Vagina (tissue), 2 donors: Measurements from ENCODE around the gene PRPF40B. TPM values are rescaled to one million over a fixed set of nuclear protein-coding genes. Genes with fewer than 3 reads are reported as not detected.

ENCODE experiments used
- DNase-seq, 2 donors: peaks; one replicate each; pipeline ENCODE4 v3.0.0-alpha.2; 2017; ENCODE audit errors: extremely low spot score in 2 of 2
- H3K27ac ChIP-seq: fragments of 200-600 bp; sonication (generic); one replicate; pipeline ENCODE4 v1.5.1; 2019
- H3K27me3 ChIP-seq: fragments of 200-600 bp; sonication (generic); one replicate; pipeline ENCODE4 v1.5.1; 2019
- H3K36me3 ChIP-seq, 2 donors: fragments of 200-600 bp; sonication (generic); one replicate each; pipeline ENCODE4 v1.5.1; 2017 to 2019
- H3K4me1 ChIP-seq: fragments of 200-600 bp; sonication (generic); one replicate; pipeline ENCODE4 v1.5.1; 2019
- H3K4me3 ChIP-seq, 2 donors: fragments of 200-600 bp; sonication (generic); 1 replicate in 1 of 2; 2 replicates in 1 of 2; pipeline ENCODE4 v1.5.1; 2016 to 2019
- H3K9me3 ChIP-seq: fragments of 200-600 bp; sonication (generic); one replicate; pipeline ENCODE4 v1.5.1; 2019
- POLR2A ChIP-seq, 2 donors: fragments of 450-650 bp; IDR thresholded peaks; one replicate each; pipeline ENCODE4 v1.6.1; 2017; ENCODE audit warnings: antibody characterized with exemption in 2 of 2, mild to moderate bottlenecking in 2 of 2, moderate library complexity in 2 of 2
- POLR2AphosphoS5 ChIP-seq, 2 donors: sonication (generic); formaldehyde crosslinking; IDR thresholded peaks; one replicate each; pipeline ENCODE4 v1.9.0; 2017; ENCODE audit warnings: antibody characterized with exemption in 2 of 2, mild to moderate bottlenecking in 2 of 2, low read depth in 1 of 2; ENCODE audit not compliant: insufficient read depth in 1 of 2
- intact Hi-C: fragments of 100-400 bp; cut with DNase I; formaldehyde crosslinking; loops from one replicate; pipeline ENCODE4 v1.15.1; 2023
- total RNA-seq: library from RNA; depleted of rRNA; stranded (reverse); fragments of >200 nt; gene quantifications from one replicate; pipeline ENCODE4 v1.2.3, GENCODE V29; 2016
- TF ChIP-seq, protein P1 (sequence below), 3 experiments: fragments of 450-650 bp in 2 of 3; fragments of 200-600 bp in 1 of 3; sonication (generic) in 1 of 3; IDR thresholded peaks; one replicate each; pipeline ENCODE4 v1.5.1; 2017 to 2019; ENCODE audit warnings: antibody characterized with exemption in 3 of 3, mild to moderate bottlenecking in 2 of 3, moderate library complexity in 2 of 3

The PRPF40B gene
- total RNA-seq, 1 donor from 2014 or later, result 22.1 TPM

GRCh38 chr12:49587174-49587908 is 36.0 kb upstream of the PRPF40B start:
- DNase-seq, result no peak
- no peak for TF ChIP-seq POLR2A (IDR thresholded peaks at IDR 0.05)
- TF ChIP-seq, protein P1, sequence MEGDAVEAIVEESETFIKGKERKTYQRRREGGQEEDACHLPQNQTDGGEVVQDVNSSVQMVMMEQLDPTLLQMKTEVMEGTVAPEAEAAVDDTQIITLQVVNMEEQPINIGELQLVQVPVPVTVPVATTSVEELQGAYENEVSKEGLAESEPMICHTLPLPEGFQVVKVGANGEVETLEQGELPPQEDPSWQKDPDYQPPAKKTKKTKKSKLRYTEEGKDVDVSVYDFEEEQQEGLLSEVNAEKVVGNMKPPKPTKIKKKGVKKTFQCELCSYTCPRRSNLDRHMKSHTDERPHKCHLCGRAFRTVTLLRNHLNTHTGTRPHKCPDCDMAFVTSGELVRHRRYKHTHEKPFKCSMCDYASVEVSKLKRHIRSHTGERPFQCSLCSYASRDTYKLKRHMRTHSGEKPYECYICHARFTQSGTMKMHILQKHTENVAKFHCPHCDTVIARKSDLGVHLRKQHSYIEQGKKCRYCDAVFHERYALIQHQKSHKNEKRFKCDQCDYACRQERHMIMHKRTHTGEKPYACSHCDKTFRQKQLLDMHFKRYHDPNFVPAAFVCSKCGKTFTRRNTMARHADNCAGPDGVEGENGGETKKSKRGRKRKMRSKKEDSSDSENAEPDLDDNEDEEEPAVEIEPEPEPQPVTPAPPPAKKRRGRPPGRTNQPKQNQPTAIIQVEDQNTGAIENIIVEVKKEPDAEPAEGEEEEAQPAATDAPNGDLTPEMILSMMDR (IDR thresholded peaks at IDR 0.05), result no peak
- intact Hi-C loops, result no loop called here

GRCh38 chr12:49588281-49588680 is 35.1 kb upstream of the PRPF40B start:
- H3K36me3 ChIP-seq, result no peaks in the 10 kb centered on the region
- H3K27ac ChIP-seq, result no peak overlapping the region
- H3K4me3 ChIP-seq, result no peak overlapping the region
- H3K27me3 ChIP-seq, result no peaks in the 10 kb centered on the region
- intact Hi-C loops, result no loop called here
- no peak for TF ChIP-seq POLR2AphosphoS5 (IDR thresholded peaks at IDR 0.05; ENCODE audit: insufficient read depth in 1 of 2, low read depth in 1 of 2)
- no peak for TF ChIP-seq POLR2A (IDR thresholded peaks at IDR 0.05)
- TF ChIP-seq, protein P1 (IDR thresholded peaks at IDR 0.05), result no peak
- H3K4me1 ChIP-seq, result peaks cover 15% of the 10 kb centered on the region
- no peak for DNase-seq
- H3K9me3 ChIP-seq, result no peaks in the 10 kb centered on the region

More at GRCh38 chr12:49587174-49587908, 36.0 kb upstream of the PRPF40B start:
- Histone ChIP-seq H3K27ac (no peak overlapping the region), H3K4me1 (peaks cover 24% of the 10 kb centered on the region), H3K36me3 (no peaks in the 10 kb centered on the region), H3K4me3 (no peak overlapping the region), H3K9me3 (no peaks in the 10 kb centered on the region), H3K27me3 (no peaks in the 10 kb centered on the region)

- H3K9me3 ChIP-seq, result no peaks in the 10 kb centered on the region
- no peak for DNase-seq
- H3K36me3 ChIP-seq, result no peaks in the 10 kb centered on the region
- H3K4me1 ChIP-seq, result peaks cover 9% of the 10 kb centered on the region
- H3K27ac ChIP-seq, result no peak overlapping the region
- H3K4me3 ChIP-seq, result no peak overlapping the region
- no peaks in the 10 kb centered on the region for H3K27me3 ChIP-seq
- intact Hi-C loops, result no loop called here
- TF ChIP-seq POLR2A (IDR thresholded peaks at IDR 0.05) (no peak), POLR2AphosphoS5 (IDR thresholded peaks at IDR 0.05; ENCODE audit: insufficient read depth in 1 of 2, low read depth in 1 of 2) (no peak)
- TF ChIP-seq, protein P1 (IDR thresholded peaks at IDR 0.05), result no peak
These were observed 34.4 kb upstream of the PRPF40B start for GRCh38 chr12:49588721-49589516.

DNA sequence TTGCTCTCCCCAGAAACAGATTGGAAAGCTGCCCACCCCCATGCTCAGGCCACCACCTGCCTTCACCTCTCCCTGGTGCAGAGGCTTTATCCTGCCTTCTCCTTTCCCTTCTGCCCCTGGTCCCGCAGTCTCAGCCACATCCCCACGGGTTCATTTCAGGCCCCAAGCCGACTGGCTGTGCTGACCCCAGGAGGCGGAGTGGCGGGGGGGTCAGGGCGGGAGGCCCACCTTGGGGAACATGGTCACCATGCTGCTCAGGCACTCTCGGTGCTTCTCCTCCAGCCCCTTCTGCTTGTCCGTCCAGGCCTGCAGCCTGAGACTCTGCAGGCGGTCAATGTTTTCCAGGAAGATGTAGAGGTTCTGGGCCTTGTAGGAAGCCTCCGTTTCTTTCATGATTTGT is 24.8 kb upstream of the PRPF40B start:
- DNase-seq, result no peak
- no peaks in the 10 kb centered on the region for H3K9me3 ChIP-seq
- no peak overlapping the region for H3K4me3 ChIP-seq
- no peaks in the 10 kb centered on the region for H3K36me3 ChIP-seq
- TF ChIP-seq POLR2AphosphoS5 (IDR thresholded peaks at IDR 0.05; ENCODE audit: insufficient read depth in 1 of 2, low read depth in 1 of 2), result no peak
- TF ChIP-seq POLR2A (IDR thresholded peaks at IDR 0.05), result no peak
- TF ChIP-seq, protein P1 (IDR thresholded peaks at IDR 0.05), result no peak
- intact Hi-C loops, result no loop called here
- no peak overlapping the region for H3K27ac ChIP-seq
- no peaks in the 10 kb centered on the region for H3K4me1 ChIP-seq
- H3K27me3 ChIP-seq, result no peaks in the 10 kb centered on the region

DNA sequence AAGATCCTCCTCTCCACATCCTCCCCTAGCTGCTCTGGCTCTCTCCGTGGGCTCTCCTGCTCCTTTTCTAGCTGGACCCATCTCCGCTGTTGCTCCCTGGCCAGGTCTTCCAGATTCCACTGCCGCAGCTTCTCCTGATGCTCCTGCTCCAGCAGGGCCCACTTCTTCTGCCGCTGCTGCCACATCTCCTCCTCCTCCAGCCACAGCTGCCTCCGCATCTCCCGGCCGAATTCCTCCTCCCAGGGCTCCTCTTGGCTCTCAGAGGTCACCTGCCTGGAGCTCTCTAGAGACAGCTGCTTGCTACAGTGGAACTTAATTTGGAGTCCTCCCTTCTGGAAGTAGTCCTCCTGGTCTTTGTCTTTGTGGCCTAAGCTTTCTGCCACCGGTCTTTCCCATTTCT is 23.4 kb upstream of the PRPF40B start:
- no peak for DNase-seq
- H3K27ac ChIP-seq, result no peak overlapping the region
- intact Hi-C loops, result no loop called here
- H3K27me3 ChIP-seq, result no peaks in the 10 kb centered on the region
- no peak overlapping the region for H3K4me3 ChIP-seq
- TF ChIP-seq, protein P1 (IDR thresholded peaks at IDR 0.05), result no peak
- TF ChIP-seq POLR2A (IDR thresholded peaks at IDR 0.05), result no peak
- no peak for TF ChIP-seq POLR2AphosphoS5 (IDR thresholded peaks at IDR 0.05; ENCODE audit: insufficient read depth in 1 of 2, low read depth in 1 of 2)
- H3K36me3 ChIP-seq, result no peaks in the 10 kb centered on the region
- no peaks in the 10 kb centered on the region for H3K4me1 ChIP-seq
- H3K9me3 ChIP-seq, result no peaks in the 10 kb centered on the region
